CD8-positive, alpha-beta memory T cell (primary cell): ENCODE results near the gene TCEANC. TPM values are rescaled to one million over a fixed set of nuclear protein-coding genes. Genes with fewer than 3 reads are reported as not detected.
A peak's percentile ranks its signal among the peaks of the same experiment; 100 is the strongest.
"Not testable (repeated sequence)": the region's sequence is repeated elsewhere in the genome, so short reads cannot be mapped to it uniquely, and the experiment has no call there.

ENCODE experiments used
- CTCF ChIA-PET: fragments of 350-600 bp; sonication (Branson Sonifier 250); formaldehyde crosslinking; loops from one replicate; lab custom pipeline; 2021; ENCODE audit warnings: antibody characterized with exemption; lab: Charles Lee
- POLR2A ChIA-PET: fragments of 350-600 bp; sonication (Branson Sonifier 250); formaldehyde crosslinking; loops from one replicate; lab custom pipeline; 2021; ENCODE audit warnings: antibody characterized with exemption; lab: Charles Lee
- DNase-seq, 5 donors: peaks; one replicate each; pipeline versions ENCODE4 v3.0.0 to v3.0.0-alpha.2; 2020 to 2022; ENCODE audit warnings: mixed read lengths in 1 of 5
- H3K27ac ChIP-seq: one replicate; pipeline ENCODE4 v1.7.0; 2013; ENCODE audit warnings: low read depth, mild to moderate bottlenecking, low read length, moderate library complexity
- H3K27me3 ChIP-seq: 2 replicates; pipeline ENCODE4 v1.7.0; 2013; ENCODE audit warnings: low read length, mild to moderate bottlenecking; ENCODE audit not compliant: insufficient read depth, poor library complexity, severe bottlenecking
- H3K36me3 ChIP-seq: 2 replicates; pipeline ENCODE4 v1.7.0; 2013; ENCODE audit warnings: mild to moderate bottlenecking, low read length, moderate library complexity; ENCODE audit not compliant: insufficient read depth
- H3K4me1 ChIP-seq: 2 replicates; pipeline ENCODE4 v1.7.0; 2013; ENCODE audit warnings: mild to moderate bottlenecking, low read length, moderate library complexity; ENCODE audit not compliant: insufficient read depth
- H3K4me3 ChIP-seq: 2 replicates; pipeline ENCODE4 v1.7.0; 2013; ENCODE audit warnings: mild to moderate bottlenecking, low read length
- H3K9me3 ChIP-seq: 2 replicates; pipeline ENCODE4 v1.7.0; 2013; ENCODE audit warnings: mild to moderate bottlenecking, low read length
- H3K27ac Mint-ChIP-seq, 8 donors: one replicate each; pipeline ENCODE4 v1.8.0; 2020 to 2021; ENCODE audit warnings: mixed read lengths in 8 of 8, mild to moderate bottlenecking in 6 of 8, inconsistent platforms in 3 of 8, moderate library complexity in 3 of 8
- H3K27me3 Mint-ChIP-seq, 2 donors: one replicate each; pipeline ENCODE4 v1.8.0; 2020 to 2021; ENCODE audit warnings: mixed read lengths in 2 of 2, mild to moderate bottlenecking in 1 of 2, moderate library complexity in 1 of 2
- H3K36me3 Mint-ChIP-seq, 3 donors: one replicate each; pipeline ENCODE4 v1.8.0; 2020 to 2021; ENCODE audit warnings: mixed read lengths in 3 of 3, inconsistent platforms in 1 of 3, mild to moderate bottlenecking in 1 of 3
- H3K4me1 Mint-ChIP-seq, 3 donors: one replicate each; pipeline ENCODE4 v1.8.0; 2020 to 2021; ENCODE audit warnings: mixed read lengths in 3 of 3, inconsistent platforms in 1 of 3, mild to moderate bottlenecking in 1 of 3
- H3K4me3 Mint-ChIP-seq, 7 donors: one replicate each; pipeline ENCODE4 v1.8.0; 2020 to 2021; ENCODE audit warnings: mixed read lengths in 7 of 7, mild to moderate bottlenecking in 6 of 7, moderate library complexity in 4 of 7, inconsistent platforms in 2 of 7
- H3K9me3 Mint-ChIP-seq, 5 donors: one replicate each; pipeline ENCODE4 v1.8.0; 2020 to 2022; ENCODE audit warnings: mixed read lengths in 5 of 5, mild to moderate bottlenecking in 3 of 5, moderate library complexity in 2 of 5, inconsistent platforms in 1 of 5
- polyA plus RNA-seq: library from polyadenylated mRNA; unstranded; fragments of 300-500 nt; fragmentation: Illumina TruSeq; gene quantifications from one replicate; pipeline ENCODE4 v1.2.3, GENCODE V29; 2021
- total RNA-seq, 2 experiments: library from RNA; stranded (reverse); gene quantifications; one replicate each; pipeline ENCODE4 v1.2.3, GENCODE V29; 2021

The TCEANC gene
- total and polyA plus RNA-seq, 3 experiments from 2014 or later, result 2.7 to 10.3 (median 3.4) TPM

DNA sequence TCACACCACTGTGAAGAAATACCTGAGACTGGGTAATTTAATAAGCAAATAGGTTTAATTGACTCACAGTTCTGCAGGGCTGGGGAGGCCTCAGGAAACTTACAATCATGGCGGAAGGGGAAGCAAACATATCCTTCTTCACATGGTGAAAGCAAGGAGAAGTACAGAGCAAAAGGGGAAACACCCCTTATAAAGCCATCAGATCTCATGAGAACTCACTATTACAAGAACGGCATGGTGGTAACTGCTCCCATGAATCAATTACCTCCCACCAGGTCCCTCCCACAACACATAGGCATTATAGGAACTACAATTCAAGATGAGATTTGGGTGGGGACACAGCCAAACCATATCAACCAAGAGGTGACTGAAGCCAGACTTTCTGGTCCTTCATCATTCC lies 4.6 kb upstream of the TCEANC start:
- H3K27ac Mint-ChIP-seq, result peak overlapping the region in 5 of 8 donors; percentile 23 to 91 (median 89)
- H3K27ac ChIP-seq, result peak overlapping the region; percentile 65
- H3K27me3 ChIP-seq, H3K9me3 ChIP-seq, H3K36me3 Mint-ChIP-seq, H3K4me3 Mint-ChIP-seq, H3K4me1 ChIP-seq, H3K9me3 Mint-ChIP-seq, DNase-seq, CTCF ChIA-PET, H3K4me3 ChIP-seq, H3K36me3 ChIP-seq: not testable (repeated sequence)
- POLR2A ChIA-PET, result interaction anchor here (0.9 kb wide), 1 partner anchor 86 kb away, joined by 3 read pairs; the partner anchor contains the start of genes OFD1 and TRAPPC2
- H3K4me1 Mint-ChIP-seq, result peaks cover 22 to 31% (median 24%) of the 10 kb centered on the region in 3 donors
- H3K27me3 Mint-ChIP-seq, result peaks cover 0 to 24% of the 10 kb centered on the region in 2 donors

GRCh38 chrX:13649838-13650237 lies 3.1 kb upstream of the TCEANC start:
- Histone ChIP-seq H3K36me3 (no peaks in the 10 kb centered on the region), H3K27me3 (no peaks in the 10 kb centered on the region), H3K27ac (no peak overlapping the region), H3K9me3 (no peaks in the 10 kb centered on the region), H3K4me3 (no peak overlapping the region), H3K4me1 (peaks cover 18% of the 10 kb centered on the region)
- peak overlapping the region in 1 of 8 donors; percentile 45 for H3K27ac Mint-ChIP-seq
- POLR2A ChIA-PET, result no interaction called here
- peaks cover 0 to 21% of the 10 kb centered on the region in 2 donors for H3K27me3 Mint-ChIP-seq
- no peaks in the 10 kb centered on the region for H3K9me3 Mint-ChIP-seq
- no peak overlapping the region for H3K4me3 Mint-ChIP-seq
- no peak for DNase-seq
- peaks cover 35 to 38% (median 37%) of the 10 kb centered on the region in 3 donors for H3K4me1 Mint-ChIP-seq
- H3K36me3 Mint-ChIP-seq, result peaks cover 0 to 3% (median under 1%) of the 10 kb centered on the region in 3 donors
- CTCF ChIA-PET, result no interaction called here

DNA sequence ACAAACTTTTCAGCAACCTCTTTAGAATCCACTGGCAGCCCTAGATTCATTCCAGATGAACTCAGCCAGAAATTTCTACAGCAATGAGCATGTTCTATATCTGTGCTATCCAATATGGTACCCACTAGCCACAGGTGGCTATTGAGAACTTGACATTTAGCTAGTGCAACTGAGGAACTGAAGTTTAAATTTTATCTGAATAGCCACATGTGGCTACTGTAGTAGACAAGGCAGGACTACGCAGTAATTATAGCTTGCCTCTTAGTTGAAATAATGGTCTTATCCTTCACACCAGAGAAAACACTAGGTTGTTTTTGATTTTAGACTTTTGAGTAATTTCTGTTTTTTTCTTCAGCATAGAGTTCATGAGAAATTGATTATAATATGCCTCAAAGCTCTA lies 2.6 kb upstream of the TCEANC start:
- Histone ChIP-seq H3K27ac (no peak overlapping the region), H3K4me1 (peaks cover 18% of the 10 kb centered on the region), H3K27me3 (no peaks in the 10 kb centered on the region), H3K9me3 (no peaks in the 10 kb centered on the region), H3K4me3 (no peak overlapping the region), H3K36me3 (no peaks in the 10 kb centered on the region)
- POLR2A ChIA-PET, result no interaction called here
- Mint-ChIP-seq H3K9me3 (no peaks in the 10 kb centered on the region), H3K36me3 (peaks cover 0 to 7% (median 5%) of the 10 kb centered on the region in 3 donors), H3K27ac (peak overlapping the region in 1 of 8 donors; percentile 45), H3K4me1 (peaks cover 40 to 42% (median 42%) of the 10 kb centered on the region in 3 donors), H3K27me3 (peaks cover 0 to 19% of the 10 kb centered on the region in 2 donors), H3K4me3 (peak overlapping the region in 1 of 7 donors; percentile 46)
- DNase-seq, result no peak
- CTCF ChIA-PET, result no interaction called here

- ChIA-PET POLR2A (no interaction called here), CTCF (interaction anchor here (0.7 kb wide), 1 partner anchor 24 kb away, joined by 3 read pairs; no protein-coding TSS in a partner anchor)
- no peak overlapping the region for H3K27ac ChIP-seq
- H3K9me3 Mint-ChIP-seq, result no peaks in the 10 kb centered on the region
- H3K36me3 ChIP-seq, result no peaks in the 10 kb centered on the region
- H3K9me3 ChIP-seq, result no peaks in the 10 kb centered on the region
- peak overlapping the region in 4 of 8 donors; percentile 13 to 73 (median 38) for H3K27ac Mint-ChIP-seq
- DNase-seq, result no peak
- H3K27me3 ChIP-seq, result no peaks in the 10 kb centered on the region
- peaks cover 0 to 15% of the 10 kb centered on the region in 2 donors for H3K27me3 Mint-ChIP-seq
- H3K4me1 Mint-ChIP-seq, result peaks cover 39 to 42% (median 41%) of the 10 kb centered on the region in 3 donors
- peaks cover 18% of the 10 kb centered on the region for H3K4me1 ChIP-seq
- no peak overlapping the region for H3K4me3 ChIP-seq
- peaks cover 0 to 12% (median 6%) of the 10 kb centered on the region in 3 donors for H3K36me3 Mint-ChIP-seq
- H3K4me3 Mint-ChIP-seq, result peak overlapping the region in 1 of 7 donors; percentile 5
Observed at GRCh38 chrX:13651150-13651549, 1.8 kb upstream of the TCEANC start.

- ChIA-PET POLR2A (no interaction called here), CTCF (interaction anchor here (1.6 kb wide), 1 partner anchor 377 kb away, joined by 3 read pairs; the partner anchor contains the start of gene GEMIN8)
- Mint-ChIP-seq H3K36me3 (peaks cover 0 to 22% (median 6%) of the 10 kb centered on the region in 3 donors), H3K27me3 (peaks cover 0 to 8% of the 10 kb centered on the region in 2 donors), H3K4me3 (peak overlapping the region; percentile 91 to 99 (median 96)), H3K4me1 (peaks cover 34 to 40% (median 39%) of the 10 kb centered on the region in 3 donors), H3K27ac (peak overlapping the region; percentile 98 to 99 (median 98)), H3K9me3 (no peaks in the 10 kb centered on the region)
- Histone ChIP-seq H3K27me3 (no peaks in the 10 kb centered on the region), H3K4me3 (peak overlapping the region; percentile 42), H3K9me3 (no peaks in the 10 kb centered on the region), H3K36me3 (no peaks in the 10 kb centered on the region), H3K4me1 (peaks cover 18% of the 10 kb centered on the region), H3K27ac (peak overlapping the region; percentile 85)
- no peak for DNase-seq
Observed at GRCh38 chrX:13652287-13652793, 601 bp upstream of the TCEANC start.

DNA sequence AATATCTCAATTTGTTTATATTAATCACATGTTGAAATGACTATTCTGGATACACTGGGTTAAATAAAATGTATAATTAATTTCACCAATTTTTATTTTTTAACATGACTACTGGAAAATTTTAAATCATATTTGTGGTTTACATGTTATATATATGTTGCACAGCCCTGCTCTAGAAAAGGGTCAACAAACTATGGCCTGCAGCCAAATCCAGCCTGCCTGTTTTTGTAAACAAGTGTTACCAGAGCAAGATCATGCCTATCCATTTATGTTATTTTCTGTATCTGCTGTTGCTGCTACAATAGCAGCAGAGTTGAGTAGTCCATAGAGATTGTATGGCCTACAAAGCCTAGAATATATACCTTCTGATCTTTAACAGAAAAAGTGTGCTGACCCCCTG lies 1.2 kb downstream of the TCEANC start:
- peaks cover 25% of the 10 kb centered on the region for H3K4me1 ChIP-seq
- Mint-ChIP-seq H3K4me1 (peaks cover 31 to 39% (median 35%) of the 10 kb centered on the region in 3 donors), H3K9me3 (no peaks in the 10 kb centered on the region), H3K36me3 (peaks cover 0 to 31% (median 6%) of the 10 kb centered on the region in 3 donors), H3K27ac (peak overlapping the region in 7 of 8 donors; percentile 68 to 99 (median 98)), H3K4me3 (peak overlapping the region in 4 of 7 donors; percentile 29 to 99 (median 95)), H3K27me3 (peaks cover 0 to 4% of the 10 kb centered on the region in 2 donors)
- no peaks in the 10 kb centered on the region for H3K36me3 ChIP-seq
- peak overlapping the region; percentile 85 for H3K27ac ChIP-seq
- DNase-seq, result no peak
- ChIA-PET POLR2A (interaction anchor here (0.7 kb wide), 1 partner anchor 81 kb away, joined by 3 read pairs; no protein-coding TSS in a partner anchor), CTCF (interaction anchor here (0.7 to 1.6 kb wide), 3 partner anchors 34 to 376 kb away, joined by 3 read pairs; partner anchors contain the start of genes GEMIN8 and RAB9A)
- H3K9me3 ChIP-seq, result no peaks in the 10 kb centered on the region
- no peaks in the 10 kb centered on the region for H3K27me3 ChIP-seq
- H3K4me3 ChIP-seq, result peak overlapping the region; percentile 79

- H3K4me3 Mint-ChIP-seq, result no peak overlapping the region
- peaks cover 0 to 2% of the 10 kb centered on the region in 2 donors for H3K27me3 Mint-ChIP-seq
- CTCF ChIA-PET, result interaction anchor here (1.0 kb wide), 1 partner anchor 10 kb away, joined by 3 read pairs; no protein-coding TSS in a partner anchor
- Histone ChIP-seq H3K27me3 (no peaks in the 10 kb centered on the region), H3K9me3 (no peaks in the 10 kb centered on the region), H3K4me1 (peaks cover 25% of the 10 kb centered on the region), H3K27ac (no peak overlapping the region), H3K36me3 (no peaks in the 10 kb centered on the region), H3K4me3 (no peak overlapping the region)
- no peaks in the 10 kb centered on the region for H3K9me3 Mint-ChIP-seq
- no peak for DNase-seq
- H3K36me3 Mint-ChIP-seq, result peaks cover 5 to 41% (median 12%) of the 10 kb centered on the region in 3 donors
- H3K27ac Mint-ChIP-seq, result peak overlapping the region in 4 of 8 donors; percentile 25 to 88 (median 54)
- peaks cover 35 to 41% (median 35%) of the 10 kb centered on the region in 3 donors for H3K4me1 Mint-ChIP-seq
- POLR2A ChIA-PET, result no interaction called here
Observed at GRCh38 chrX:13655674-13656073, 2.7 kb downstream of the TCEANC start.

DNA sequence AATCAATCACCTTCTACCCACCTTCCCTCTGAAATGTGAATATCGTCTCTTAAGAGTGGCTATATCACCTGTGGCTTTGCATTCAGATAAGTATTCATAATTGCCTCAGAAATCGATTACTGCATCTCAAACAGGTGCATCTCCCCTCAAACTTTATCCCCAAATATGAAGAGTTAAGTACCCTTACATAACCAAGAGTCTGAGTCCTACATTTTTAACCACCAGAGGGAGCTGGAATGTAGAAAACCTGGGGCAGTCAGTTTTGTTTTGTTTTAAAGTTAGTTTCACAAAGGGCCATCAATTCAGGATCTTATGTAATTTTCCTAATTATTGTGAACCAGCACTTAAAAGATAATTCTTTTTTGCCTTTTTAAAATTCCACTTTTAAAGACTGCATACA lies 5.7 kb downstream of the TCEANC start:
- H3K36me3 ChIP-seq, result peaks cover 5% of the 10 kb centered on the region
- Mint-ChIP-seq H3K27ac (peak overlapping the region; percentile 24 to 90 (median 74)), H3K4me3 (peak overlapping the region in 3 of 7 donors; percentile 14 to 41 (median 25)), H3K27me3 (no peaks in the 10 kb centered on the region), H3K4me1 (peaks cover 19 to 36% (median 27%) of the 10 kb centered on the region in 3 donors), H3K9me3 (no peaks in the 10 kb centered on the region), H3K36me3 (peaks cover 11 to 61% (median 24%) of the 10 kb centered on the region in 3 donors)
- no peaks in the 10 kb centered on the region for H3K27me3 ChIP-seq
- ChIA-PET CTCF (interaction anchor here (0.9 to 1.5 kb wide), 2 partner anchors 77 to 373 kb away, joined by 4 to 5 read pairs; no protein-coding TSS in a partner anchor), POLR2A (interaction anchor here (0.5 kb wide), 1 partner anchor 33 kb away, joined by 6 read pairs; no protein-coding TSS in a partner anchor)
- H3K27ac ChIP-seq, result no peak overlapping the region
- H3K9me3 ChIP-seq, result no peaks in the 10 kb centered on the region
- peak in 2 of 5 donors; percentile 58 to 64 for DNase-seq
- H3K4me1 ChIP-seq, result peaks cover 19% of the 10 kb centered on the region
- no peak overlapping the region for H3K4me3 ChIP-seq
